Calu3 (cell line): ENCODE results near the gene SIL1. TPM values are rescaled to one million over a fixed set of nuclear protein-coding genes. Genes with fewer than 3 reads are reported as not detected.
A peak's percentile ranks its signal among the peaks of the same experiment; 100 is the strongest.

ENCODE experiments used
- BruUV-seq: library from RNA; stranded (reverse); fragments of 400-500 nt; replicated peaks from 2 replicates; lab custom pipeline; 2021; lab: Mats Ljungman, UMichigan
- CTCF ChIA-PET: fragments of 300-600 bp; sonication (Branson Sonifier 250); formaldehyde crosslinking; loops from one replicate; lab custom pipeline; 2022; ENCODE audit warnings: antibody characterized with exemption; lab: Charles Lee
- DNase-seq: peaks from one replicate; pipeline ENCODE4 v3.0.0; 2022
- H3K27ac Mint-ChIP-seq: one replicate; pipeline ENCODE4 v1.8.0; 2022; ENCODE audit warnings: mixed read lengths; ENCODE audit not compliant: unreplicated experiment
- H3K27me3 Mint-ChIP-seq: one replicate; pipeline ENCODE4 v1.8.0; 2022; ENCODE audit warnings: mixed read lengths; ENCODE audit not compliant: unreplicated experiment
- H3K36me3 Mint-ChIP-seq: one replicate; pipeline ENCODE4 v1.8.0; 2022; ENCODE audit warnings: mild to moderate bottlenecking, moderate library complexity, mixed read lengths; ENCODE audit not compliant: insufficient read depth, unreplicated experiment
- H3K4me1 Mint-ChIP-seq: one replicate; pipeline ENCODE4 v1.8.0; 2022; ENCODE audit warnings: mild to moderate bottlenecking, low read depth, mixed read lengths; ENCODE audit not compliant: unreplicated experiment
- H3K4me3 Mint-ChIP-seq: one replicate; pipeline ENCODE4 v1.8.0; 2022; ENCODE audit warnings: mild to moderate bottlenecking, low read depth, moderate library complexity, mixed read lengths; ENCODE audit not compliant: unreplicated experiment
- H3K9me3 Mint-ChIP-seq: one replicate; pipeline ENCODE4 v1.8.0; 2022; ENCODE audit warnings: low read depth, mixed read lengths; ENCODE audit not compliant: unreplicated experiment
- CTCF ChIP-seq: fragments of 200-600 bp; IDR thresholded peaks from one replicate; pipeline ENCODE4 v1.8.0; 2022; ENCODE audit warnings: antibody characterized with exemption; ENCODE audit not compliant: unreplicated experiment
- intact Hi-C: fragments of 100-400 bp; cut with micrococcal nuclease; formaldehyde crosslinking; loops from one replicate; pipeline ENCODE4 v1.10.0; 2022; ENCODE audit not compliant: unreplicated experiment
- total RNA-seq: library from RNA; stranded (reverse); gene quantifications from 2 replicates; pipeline ENCODE4 v1.2.3, GENCODE V29; 2022

SIL1 gene
- total RNA-seq, 1 experiment from 2014 or later, result 45.8 TPM

DNA sequence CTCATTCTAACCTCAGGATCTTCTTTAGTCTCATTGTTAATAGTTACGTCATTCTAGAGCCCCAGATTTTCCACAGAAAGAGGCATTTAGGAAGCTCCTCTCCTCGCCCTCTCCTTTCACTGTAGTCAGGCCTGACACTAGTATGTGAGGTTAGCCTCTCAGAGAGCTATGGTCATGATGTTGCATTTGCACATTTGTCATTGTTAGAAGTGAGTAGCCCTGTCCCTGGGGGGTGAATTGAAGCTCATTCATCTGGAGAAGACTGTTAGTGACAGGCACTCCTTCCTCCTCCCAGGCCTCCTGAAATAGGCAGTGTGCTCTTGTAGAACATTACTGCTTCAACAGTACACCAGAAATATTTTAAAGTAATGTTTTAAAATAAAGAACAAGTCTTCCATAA, 296.5 kb downstream of the SIL1 start:
- CTCF ChIA-PET, result interaction anchor here (1.0 kb wide), 1 partner anchor 112 kb away, joined by 3 read pairs; no protein-coding TSS in a partner anchor
- TF ChIP-seq CTCF, result no peak
- no TSS peak for BruUV-seq
- no peaks in the 10 kb centered on the region for H3K9me3 Mint-ChIP-seq
- no peaks in the 10 kb centered on the region for H3K27me3 Mint-ChIP-seq
- H3K4me1 Mint-ChIP-seq, result peaks cover 16% of the 10 kb centered on the region
- H3K36me3 Mint-ChIP-seq, result peaks cover 79% of the 10 kb centered on the region
- no peak overlapping the region for H3K27ac Mint-ChIP-seq
- intact Hi-C loops, result no loop called here
- H3K4me3 Mint-ChIP-seq, result no peak overlapping the region
- no peak for DNase-seq

DNA sequence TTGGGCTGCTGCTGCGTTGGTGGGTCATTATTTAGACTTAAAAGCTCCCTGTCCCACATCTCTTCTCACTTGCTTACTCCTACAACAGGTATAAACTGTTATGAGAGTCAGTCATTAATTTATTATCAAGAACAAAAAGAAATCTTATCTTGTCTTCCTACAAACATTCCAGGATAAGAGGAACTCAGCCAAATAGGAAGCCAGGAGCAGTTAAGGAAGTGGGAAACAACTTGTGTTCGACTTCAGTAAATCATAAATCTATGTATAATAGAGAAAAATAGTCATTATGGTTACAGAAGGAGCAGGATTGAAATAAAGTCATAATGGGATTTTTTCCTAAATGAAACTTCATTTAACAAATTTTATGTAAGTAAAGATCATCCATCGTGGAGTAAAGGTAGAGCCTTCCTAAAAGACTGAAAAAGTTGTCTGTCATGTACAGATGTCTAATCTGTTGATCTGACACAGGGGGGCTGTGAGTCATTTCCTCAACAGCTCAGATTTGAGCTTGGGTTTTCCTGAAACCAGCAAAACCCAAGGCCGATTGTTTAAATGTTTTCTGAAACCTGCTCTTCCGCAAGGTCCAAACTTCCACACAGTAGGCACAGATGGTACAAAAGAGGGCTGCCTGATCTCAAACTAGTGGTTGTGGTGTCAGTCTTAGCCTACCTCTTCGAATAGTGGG, 297.7 kb downstream of the SIL1 start:
- Mint-ChIP-seq H3K27me3 (no peaks in the 10 kb centered on the region), H3K27ac (no peak overlapping the region), H3K9me3 (no peaks in the 10 kb centered on the region), H3K4me1 (peaks cover 16% of the 10 kb centered on the region), H3K36me3 (peaks cover 80% of the 10 kb centered on the region), H3K4me3 (no peak overlapping the region)
- no TSS peak for BruUV-seq
- DNase-seq, result no peak
- CTCF ChIA-PET, result no interaction called here
- no peak for TF ChIP-seq CTCF
- intact Hi-C loops, result no loop called here

DNA sequence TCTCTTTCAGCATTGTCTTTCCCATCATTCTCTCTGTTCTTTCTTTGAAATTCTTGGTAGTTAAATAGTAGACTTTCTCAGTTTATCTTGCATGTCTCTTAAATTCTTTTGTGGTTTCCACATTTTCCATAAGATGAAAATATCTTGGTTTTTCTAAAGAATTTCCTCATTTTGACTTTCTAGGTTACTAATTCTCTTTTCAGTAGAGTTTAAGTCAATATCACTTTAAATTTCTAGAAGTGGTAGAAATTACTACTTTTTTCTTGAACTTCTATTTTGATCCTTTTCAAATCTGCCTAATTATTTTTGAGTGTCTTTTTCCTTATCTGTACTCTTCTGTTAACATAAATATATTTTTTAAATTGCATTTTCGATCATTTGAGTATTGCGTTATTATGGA, 299.4 kb downstream of the SIL1 start:
- intact Hi-C loops, result no loop called here
- no peak for TF ChIP-seq CTCF
- no peak for DNase-seq
- H3K27me3 Mint-ChIP-seq, result no peaks in the 10 kb centered on the region
- CTCF ChIA-PET, result interaction anchor here (0.5 kb wide), 1 partner anchor 265 kb away, joined by 4 read pairs; no protein-coding TSS in a partner anchor
- peaks cover 25% of the 10 kb centered on the region for H3K4me1 Mint-ChIP-seq
- no TSS peak for BruUV-seq
- H3K4me3 Mint-ChIP-seq, result no peak overlapping the region
- no peaks in the 10 kb centered on the region for H3K9me3 Mint-ChIP-seq
- no peak overlapping the region for H3K27ac Mint-ChIP-seq
- peaks cover 81% of the 10 kb centered on the region for H3K36me3 Mint-ChIP-seq

- H3K9me3 Mint-ChIP-seq, result no peaks in the 10 kb centered on the region
- CTCF ChIA-PET, result interaction anchor here (0.5 kb wide), 1 partner anchor 266 kb away, joined by 4 read pairs; no protein-coding TSS in a partner anchor
- H3K27me3 Mint-ChIP-seq, result no peaks in the 10 kb centered on the region
- peak overlapping the region; percentile 44 for H3K27ac Mint-ChIP-seq
- no peak for TF ChIP-seq CTCF
- peaks cover 80% of the 10 kb centered on the region for H3K36me3 Mint-ChIP-seq
- H3K4me3 Mint-ChIP-seq, result no peak overlapping the region
- BruUV-seq, result no TSS peak
- intact Hi-C loops, result no loop called here
- no peak for DNase-seq
- H3K4me1 Mint-ChIP-seq, result peaks cover 25% of the 10 kb centered on the region
These were observed 299.9 kb downstream of the SIL1 start for GRCh38 chr5:138898299-138898698.

Other genes starting within 250 kb of the SIL1 start
- 228 and 230 TPM in 2 replicates for gene MATR3, start 95.4 kb upstream of the SIL1 start, total RNA-seq
- gene PAIP2, start 143.5 kb upstream of the SIL1 start, total RNA-seq, result 73.0 and 81.2 TPM in 2 replicates
- gene SLC23A1, start 184.9 kb upstream of the SIL1 start, total RNA-seq, result 0.80 and 2.8 TPM in 2 replicates
- 0.24 TPM in 1 of 2 replicates, not detected in the other for gene MZB1, start 191.5 kb upstream of the SIL1 start, total RNA-seq
- gene PROB1, start 196.7 kb upstream of the SIL1 start, total RNA-seq, result 1.9 and 2.4 TPM in 2 replicates
- gene SPATA24, start 205.7 kb upstream of the SIL1 start, total RNA-seq, result 5.1 and 6.8 TPM in 2 replicates
- 6.7 and 9.8 TPM in 2 replicates for gene DNAJC18, start 241.2 kb upstream of the SIL1 start, total RNA-seq